A549 (cell line): Measurements from ENCODE around the gene SLC35A4. TPM values are rescaled to one million over a fixed set of nuclear protein-coding genes. Genes with fewer than 3 reads are reported as not detected.

Experiments
- ATAC-seq, 2 experiments: fragments of 200-7000 bp in 1 of 2; fragments of >200 bp in 1 of 2; cut with Nextera tagmentation in 1 of 2; cut with Tn5 transposase in 1 of 2; 3 replicates each; pipeline versions ENCODE4 v1.8.0 to v1.9.1; 2018 to 2020; ENCODE audit warnings: mild to moderate bottlenecking in 1 of 2, moderate library complexity in 1 of 2
- CTCF ChIA-PET: fragments of 300-600 bp; sonication (Branson Sonifier 250); formaldehyde crosslinking; extraction: SDS; loops from one replicate; lab custom pipeline; 2021; ENCODE audit warnings: antibody characterized with exemption, inconsistent platforms; lab: Yijun Ruan, JAX
- POLR2A ChIA-PET: fragments of 350-600 bp; formaldehyde crosslinking; extraction: SDS; loops from one replicate; lab custom pipeline; 2021; ENCODE audit warnings: antibody characterized with exemption, inconsistent platforms; lab: Yijun Ruan, JAX
- DNase-seq, 2 experiments: peaks; one replicate each; pipeline versions ENCODE4 v3.0.0 to v3.0.0-alpha.2; 2011 to 2016; ENCODE audit warnings: low read depth in 1 of 2, low spot score in 1 of 2
- FAIRE-seq: peaks from 2 replicates; lab custom pipeline; 2011; peaks lifted over from hg19 to GRCh38; lab: Jason Lieb, UNC
- H3K27ac ChIP-seq, 2 experiments: fragments of >200 bp; sonication (Bioruptor Twin); formaldehyde crosslinking; 3 replicates each; pipeline ENCODE4 v1.5.1; 2016 to 2017
- H3K4me1 ChIP-seq: fragments of >200 bp; sonication (Bioruptor Twin); formaldehyde crosslinking; 3 replicates; pipeline ENCODE4 v1.6.1; 2016
- H3K4me2 ChIP-seq: fragments of >200 bp; sonication (Bioruptor Twin); formaldehyde crosslinking; 3 replicates; pipeline ENCODE4 v1.6.1; 2016
- H3K4me3 ChIP-seq: fragments of >200 bp; sonication (Bioruptor Twin); formaldehyde crosslinking; 3 replicates; pipeline ENCODE4 v1.5.1; 2016
- H3K9me3 ChIP-seq: fragments of >200 bp; sonication (Bioruptor Twin); formaldehyde crosslinking; 3 replicates; pipeline ENCODE4 v1.6.1; 2016
- ATOH8 ChIP-seq: fragments of 250-450 bp; sonication (Bioruptor Pico); IDR thresholded peaks from 2 replicates; pipeline ENCODE4 v1.5.0; 2020; ENCODE audit warnings: low read depth, mild to moderate bottlenecking, moderate library complexity
- EHMT2 ChIP-seq: fragments of 200-600 bp; sonication (generic); IDR thresholded peaks from 2 replicates; pipeline ENCODE4 v1.6.1; 2016; ENCODE audit warnings: antibody characterized with exemption, low read depth, mild to moderate bottlenecking, moderate library complexity
- FOSB ChIP-seq: fragments of 250-450 bp; sonication (Bioruptor Pico); IDR thresholded peaks from 2 replicates; pipeline ENCODE4 v1.5.0; 2020; ENCODE audit warnings: mild to moderate bottlenecking, moderate library complexity
- FOXS1 ChIP-seq: fragments of 250-450 bp; sonication (Bioruptor Pico); IDR thresholded peaks from 2 replicates; pipeline ENCODE4 v1.5.0; 2020; ENCODE audit warnings: mild to moderate bottlenecking, moderate library complexity
- HEYL ChIP-seq: fragments of 250-450 bp; sonication (Bioruptor Pico); IDR thresholded peaks from 2 replicates; pipeline ENCODE4 v1.8.0; 2021; ENCODE audit warnings: mild to moderate bottlenecking, moderate library complexity
- HOXA7 ChIP-seq: fragments of 250-450 bp; sonication (Bioruptor Pico); IDR thresholded peaks from 2 replicates; pipeline ENCODE4 v1.5.0; 2020; ENCODE audit warnings: mild to moderate bottlenecking, moderate library complexity
- JUN ChIP-seq, 2 experiments: fragments of >200 bp; sonication (Bioruptor Twin); formaldehyde crosslinking; IDR thresholded peaks; 2 replicates in 1 of 2; 3 replicates in 1 of 2; pipeline ENCODE4 v1.6.1; 2016 to 2017
- JUNB ChIP-seq: fragments of >200 bp; sonication (Bioruptor Twin); formaldehyde crosslinking; IDR thresholded peaks from 2 replicates; pipeline ENCODE4 v1.6.1; 2016
- KDM1A ChIP-seq: fragments of 200-600 bp; sonication (generic); IDR thresholded peaks from 2 replicates; pipeline ENCODE4 v1.6.1; 2016; ENCODE audit warnings: low read depth, mild to moderate bottlenecking
- MAFK ChIP-seq: fragments of 450-650 bp; IDR thresholded peaks from 2 replicates; pipeline ENCODE4 v1.6.1; 2014; ENCODE audit not compliant: partially characterized antibody
- MYC ChIP-seq: IDR thresholded peaks from 2 replicates; pipeline ENCODE4 v1.6.1; 2012; ENCODE audit warnings: mild to moderate bottlenecking, inconsistent platforms, low read length, improper control_type of control experiment, borderline replicate concordance
- PHF8 ChIP-seq: fragments of 200-600 bp; sonication (generic); IDR thresholded peaks from 2 replicates; pipeline ENCODE4 v1.6.1; 2016; ENCODE audit warnings: low read depth, mild to moderate bottlenecking, antibody characterized with exemption, moderate library complexity, borderline replicate concordance
- POLR2A ChIP-seq: IDR thresholded peaks from 2 replicates; pipeline ENCODE4 v1.6.1; 2012; ENCODE audit warnings: mild to moderate bottlenecking, low read length
- SMC3 ChIP-seq: fragments of >200 bp; sonication (Bioruptor Twin); formaldehyde crosslinking; IDR thresholded peaks from 3 replicates; pipeline ENCODE4 v1.6.1; 2018; ENCODE audit warnings: inconsistent platforms
- SREBF2 ChIP-seq: fragments of 450-650 bp; IDR thresholded peaks from 2 replicates; pipeline ENCODE4 v1.6.1; 2014; ENCODE audit warnings: mild to moderate bottlenecking, moderate library complexity
- TP53 ChIP-seq: fragments of 250-450 bp; sonication (Bioruptor Pico); IDR thresholded peaks from 2 replicates; pipeline ENCODE4 v1.5.0; 2021; ENCODE audit warnings: mild to moderate bottlenecking, moderate library complexity
- ZC3H11A ChIP-seq: fragments of 450-650 bp; IDR thresholded peaks from 2 replicates; pipeline ENCODE4 v1.6.1; 2014; ENCODE audit warnings: antibody characterized with exemption, mild to moderate bottlenecking
- ZFP36 ChIP-seq: fragments of 450-650 bp; IDR thresholded peaks from 2 replicates; pipeline ENCODE4 v1.6.1; 2014; ENCODE audit warnings: borderline replicate concordance; ENCODE audit not compliant: partially characterized antibody
- WGBS: methylation state at CpG from one replicate; pipeline ENCODE4 v1.1.6; 2017; ENCODE audit errors: missing lambda C conversion rate; 5-methylcytosine and 5-hydroxymethylcytosine counted together
- polyA plus RNA-seq, 4 experiments: library from polyadenylated mRNA; depleted of rRNA in 3 of 4; stranded (reverse); fragments of >200 nt; fragmentation: RNase III in 1 of 4; extraction: RNeasy Plus Mini Kit Qiagen cat#74134 plus additional on column Dnase treatment in 1 of 4; gene quantifications; 2 replicates in 3 of 4; 3 replicates in 1 of 4; pipeline ENCODE4 v1.2.3, GENCODE V29; 2011 to 2017
- TF ChIP-seq, protein P1 (sequence below): fragments of 450-650 bp; IDR thresholded peaks from 2 replicates; pipeline ENCODE4 v1.6.1; 2014; ENCODE audit warnings: antibody characterized with exemption
- TF ChIP-seq, protein P2 (sequence below): IDR thresholded peaks from 2 replicates; pipeline ENCODE4 v1.6.1; 2012
- TF ChIP-seq, protein P3 (sequence below): IDR thresholded peaks from 2 replicates; pipeline ENCODE4 v1.6.1; 2012; ENCODE audit warnings: low read depth, borderline replicate concordance
- TF ChIP-seq, protein P4 (sequence below): IDR thresholded peaks from 2 replicates; pipeline ENCODE4 v1.6.1; 2012
- TF ChIP-seq, protein P5 (sequence below): fragments of 200-600 bp; sonication (generic); IDR thresholded peaks from 2 replicates; pipeline ENCODE4 v1.6.1; 2016; ENCODE audit warnings: antibody characterized with exemption, mild to moderate bottlenecking, moderate library complexity
- TF ChIP-seq, protein P6 (sequence below): fragments of 250-450 bp; sonication (Bioruptor Pico); IDR thresholded peaks from 2 replicates; pipeline ENCODE4 v1.5.0; 2021; ENCODE audit warnings: mild to moderate bottlenecking, moderate library complexity, borderline replicate concordance

Gene SLC35A4
- polyA plus RNA-seq, 2 of the 4 experiments (the other 2 are of a cell fraction), result 65.6 to 79.5 TPM

- H3K4me1 ChIP-seq, result peaks cover 26% of the 10 kb centered on the region
- FAIRE-seq (no peak), ATAC-seq (peak; percentile 94 to 96), DNase-seq (peak; percentile 87 to 90)
- no peaks in the 10 kb centered on the region for H3K9me3 ChIP-seq
- peak within 1 kb of the TSS; percentile 56 to 75 for H3K27ac ChIP-seq
- TF ChIP-seq POLR2A (no peak), ATOH8 (no peak), FOSB (CRISPR knock-in tag) (0 out of 2 replicates have a peak, but pooled peaks have one; percentile 67), FOXS1 (CRISPR knock-in tag) (no peak), TP53 (no peak), MYC (peak; percentile 90; the same call in 1 of the 2 replicates), HOXA7 (peak; percentile 64; the same call in 1 of the 2 replicates), JUN (IDR thresholded peaks at IDR 0.05) (peak in 1 of 2 experiments; percentile 42; a peak in 2 of 5 replicates), ZFP36 (no peak), KDM1A (no peak), ZC3H11A (no peak), SMC3 (peak; percentile 27; the same call in 2 of the 3 replicates), PHF8 (no peak)
- TF ChIP-seq, protein P1, sequence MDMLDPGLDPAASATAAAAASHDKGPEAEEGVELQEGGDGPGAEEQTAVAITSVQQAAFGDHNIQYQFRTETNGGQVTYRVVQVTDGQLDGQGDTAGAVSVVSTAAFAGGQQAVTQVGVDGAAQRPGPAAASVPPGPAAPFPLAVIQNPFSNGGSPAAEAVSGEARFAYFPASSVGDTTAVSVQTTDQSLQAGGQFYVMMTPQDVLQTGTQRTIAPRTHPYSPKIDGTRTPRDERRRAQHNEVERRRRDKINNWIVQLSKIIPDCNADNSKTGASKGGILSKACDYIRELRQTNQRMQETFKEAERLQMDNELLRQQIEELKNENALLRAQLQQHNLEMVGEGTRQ, result peak; percentile 86
- TF ChIP-seq, protein P2, sequence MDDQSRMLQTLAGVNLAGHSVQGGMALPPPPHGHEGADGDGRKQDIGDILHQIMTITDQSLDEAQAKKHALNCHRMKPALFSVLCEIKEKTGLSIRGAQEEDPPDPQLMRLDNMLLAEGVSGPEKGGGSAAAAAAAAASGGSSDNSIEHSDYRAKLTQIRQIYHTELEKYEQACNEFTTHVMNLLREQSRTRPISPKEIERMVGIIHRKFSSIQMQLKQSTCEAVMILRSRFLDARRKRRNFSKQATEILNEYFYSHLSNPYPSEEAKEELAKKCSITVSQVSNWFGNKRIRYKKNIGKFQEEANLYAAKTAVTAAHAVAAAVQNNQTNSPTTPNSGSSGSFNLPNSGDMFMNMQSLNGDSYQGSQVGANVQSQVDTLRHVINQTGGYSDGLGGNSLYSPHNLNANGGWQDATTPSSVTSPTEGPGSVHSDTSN, result peak; percentile 89
- TF ChIP-seq, protein P3, sequence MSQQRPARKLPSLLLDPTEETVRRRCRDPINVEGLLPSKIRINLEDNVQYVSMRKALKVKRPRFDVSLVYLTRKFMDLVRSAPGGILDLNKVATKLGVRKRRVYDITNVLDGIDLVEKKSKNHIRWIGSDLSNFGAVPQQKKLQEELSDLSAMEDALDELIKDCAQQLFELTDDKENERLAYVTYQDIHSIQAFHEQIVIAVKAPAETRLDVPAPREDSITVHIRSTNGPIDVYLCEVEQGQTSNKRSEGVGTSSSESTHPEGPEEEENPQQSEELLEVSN, result peak; percentile 57
- TF ChIP-seq, protein P4, sequence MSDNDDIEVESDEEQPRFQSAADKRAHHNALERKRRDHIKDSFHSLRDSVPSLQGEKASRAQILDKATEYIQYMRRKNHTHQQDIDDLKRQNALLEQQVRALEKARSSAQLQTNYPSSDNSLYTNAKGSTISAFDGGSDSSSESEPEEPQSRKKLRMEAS, result peak; percentile 96
- no peak within 1 kb of the TSS for H3K4me3 ChIP-seq
- ChIA-PET CTCF (interaction anchor here (0.6 to 4.2 kb wide), 19 partner anchors 9 to 1071 kb away, joined by 3 to 21 read pairs (median 4); partner anchors contain the start of genes CD14, DIAPH1, HARS1 and HARS2), POLR2A (interaction anchor here (0.6 to 3.2 kb wide), 6 partner anchors 10 to 163 kb away, joined by 3 to 32 read pairs (median 6); partner anchors contain the start of genes ANKHD1, APBB3, IK and NDUFA2)
- H3K4me2 ChIP-seq, result peak within 1 kb of the TSS; percentile 73
- 53% methylated on average over 37 of the region's 52 CpGs for WGBS
These were observed 16.9 kb upstream of the SLC35A4 start, which contains the start of gene EIF4EBP3 for GRCh38 chr5:140547508-140548299. Gene EIF4EBP3, plus strand, starts transcription at chr5:140547662. Its CDS starts 76 bp downstream, at chr5:140547738.

GRCh38 chr5:140548300-140548688, 16.3 kb upstream of the SLC35A4 start:
- CTCF ChIA-PET, result interaction anchor here (0.9 to 4.2 kb wide), 8 partner anchors 9 to 1070 kb away, joined by 3 to 21 read pairs (median 7); partner anchors contain the start of genes CD14, DIAPH1, HARS1 and HARS2

More at GRCh38 chr5:140548300-140548688, 16.3 kb upstream of the SLC35A4 start:
- FAIRE-seq (no peak), DNase-seq (no peak), ATAC-seq (peak; percentile 2 to 6; a peak in 3 of 6 replicates)
- WGBS, result 93% methylated on average over 5 of the region's 5 CpGs
- no peak overlapping the region for H3K4me2 ChIP-seq
- peaks cover 26% of the 10 kb centered on the region for H3K4me1 ChIP-seq
- no peak for TF ChIP-seq KDM1A
- TF ChIP-seq HEYL (CRISPR knock-in tag), result no peak
- no peak for TF ChIP-seq EHMT2
- no peak for TF ChIP-seq TP53
- no peak for TF ChIP-seq JUNB
- TF ChIP-seq, protein P5, sequence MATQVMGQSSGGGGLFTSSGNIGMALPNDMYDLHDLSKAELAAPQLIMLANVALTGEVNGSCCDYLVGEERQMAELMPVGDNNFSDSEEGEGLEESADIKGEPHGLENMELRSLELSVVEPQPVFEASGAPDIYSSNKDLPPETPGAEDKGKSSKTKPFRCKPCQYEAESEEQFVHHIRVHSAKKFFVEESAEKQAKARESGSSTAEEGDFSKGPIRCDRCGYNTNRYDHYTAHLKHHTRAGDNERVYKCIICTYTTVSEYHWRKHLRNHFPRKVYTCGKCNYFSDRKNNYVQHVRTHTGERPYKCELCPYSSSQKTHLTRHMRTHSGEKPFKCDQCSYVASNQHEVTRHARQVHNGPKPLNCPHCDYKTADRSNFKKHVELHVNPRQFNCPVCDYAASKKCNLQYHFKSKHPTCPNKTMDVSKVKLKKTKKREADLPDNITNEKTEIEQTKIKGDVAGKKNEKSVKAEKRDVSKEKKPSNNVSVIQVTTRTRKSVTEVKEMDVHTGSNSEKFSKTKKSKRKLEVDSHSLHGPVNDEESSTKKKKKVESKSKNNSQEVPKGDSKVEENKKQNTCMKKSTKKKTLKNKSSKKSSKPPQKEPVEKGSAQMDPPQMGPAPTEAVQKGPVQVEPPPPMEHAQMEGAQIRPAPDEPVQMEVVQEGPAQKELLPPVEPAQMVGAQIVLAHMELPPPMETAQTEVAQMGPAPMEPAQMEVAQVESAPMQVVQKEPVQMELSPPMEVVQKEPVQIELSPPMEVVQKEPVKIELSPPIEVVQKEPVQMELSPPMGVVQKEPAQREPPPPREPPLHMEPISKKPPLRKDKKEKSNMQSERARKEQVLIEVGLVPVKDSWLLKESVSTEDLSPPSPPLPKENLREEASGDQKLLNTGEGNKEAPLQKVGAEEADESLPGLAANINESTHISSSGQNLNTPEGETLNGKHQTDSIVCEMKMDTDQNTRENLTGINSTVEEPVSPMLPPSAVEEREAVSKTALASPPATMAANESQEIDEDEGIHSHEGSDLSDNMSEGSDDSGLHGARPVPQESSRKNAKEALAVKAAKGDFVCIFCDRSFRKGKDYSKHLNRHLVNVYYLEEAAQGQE, result no peak
- no peak for TF ChIP-seq SMC3
- no peak for TF ChIP-seq SREBF2
- TF ChIP-seq, protein P6, sequence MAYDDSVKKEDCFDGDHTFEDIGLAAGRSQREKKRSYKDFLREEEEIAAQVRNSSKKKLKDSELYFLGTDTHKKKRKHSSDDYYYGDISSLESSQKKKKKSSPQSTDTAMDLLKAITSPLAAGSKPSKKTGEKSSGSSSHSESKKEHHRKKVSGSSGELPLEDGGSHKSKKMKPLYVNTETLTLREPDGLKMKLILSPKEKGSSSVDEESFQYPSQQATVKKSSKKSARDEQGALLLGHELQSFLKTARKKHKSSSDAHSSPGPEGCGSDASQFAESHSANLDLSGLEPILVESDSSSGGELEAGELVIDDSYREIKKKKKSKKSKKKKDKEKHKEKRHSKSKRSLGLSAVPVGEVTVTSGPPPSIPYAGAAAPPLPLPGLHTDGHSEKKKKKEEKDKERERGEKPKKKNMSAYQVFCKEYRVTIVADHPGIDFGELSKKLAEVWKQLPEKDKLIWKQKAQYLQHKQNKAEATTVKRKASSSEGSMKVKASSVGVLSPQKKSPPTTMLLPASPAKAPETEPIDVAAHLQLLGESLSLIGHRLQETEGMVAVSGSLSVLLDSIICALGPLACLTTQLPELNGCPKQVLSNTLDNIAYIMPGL (CRISPR knock-in tag), result no peak
- TF ChIP-seq MAFK, result no peak
- H3K4me3 ChIP-seq, result no peak overlapping the region
- no peaks in the 10 kb centered on the region for H3K9me3 ChIP-seq
- POLR2A ChIA-PET, result interaction anchor here (1.5 to 3.2 kb wide), 3 partner anchors 10 to 147 kb away, joined by 9 to 32 read pairs (median 18); partner anchors contain the start of genes ANKHD1, IK, NDUFA2 and SRA1
- H3K27ac ChIP-seq, result no peak overlapping the region
